ENCODE measurements around the gene SCG3. TPM values are rescaled to one million over a fixed set of nuclear protein-coding genes. Genes with fewer than 3 reads are reported as not detected.

The SCG3 gene
- total RNA-seq, 4 donors from 2014 or later: 0.23 to 1.2 (median 0.43) TPM

GRCh38 chr15:51677452-51677851 lies 3.9 kb upstream of the SCG3 start:
- Histone ChIP-seq H3K27me3 (peaks cover 0 to 18% (median 5%) of the 10 kb centered on the region in 4 donors), H3K9me3 (no peaks in the 10 kb centered on the region), H3K27ac (replicated peaks in 1 of 4) (no peak overlapping the region), H3K4me3 (no peak overlapping the region), H3K36me3 (no peaks in the 10 kb centered on the region), H3K4me1 (peaks cover 3 to 8% (median 8%) of the 10 kb centered on the region in 4 donors)
- WGBS: 82% methylated on average over 2 of the region's 2 CpGs
- intact Hi-C loops (cut with DNase I): no loop called here
- TF ChIP-seq EP300 (IDR thresholded peaks at IDR 0.05) (no peak), CTCF (IDR thresholded peaks at IDR 0.05) (no peak), POLR2AphosphoS5 (IDR thresholded peaks at IDR 0.05) (no peak), POLR2A (IDR thresholded peaks at IDR 0.05; ENCODE audit: low read depth) (no peak)
- DNase-seq (ENCODE audit: extremely low spot score): no peak

- no peak overlapping the region for H3K27ac ChIP-seq (replicated peaks in 1 of 4)
- H3K27me3 ChIP-seq: peaks cover 0 to 22% (median 5%) of the 10 kb centered on the region in 4 donors
- peaks cover 3 to 8% (median 8%) of the 10 kb centered on the region in 4 donors for H3K4me1 ChIP-seq
- TF ChIP-seq EP300 (IDR thresholded peaks at IDR 0.05) (no peak), POLR2AphosphoS5 (IDR thresholded peaks at IDR 0.05) (no peak), CTCF (IDR thresholded peaks at IDR 0.05) (no peak), POLR2A (IDR thresholded peaks at IDR 0.05; ENCODE audit: low read depth) (no peak)
- H3K9me3 ChIP-seq: no peaks in the 10 kb centered on the region
- intact Hi-C loops (cut with DNase I): no loop called here
- no peak overlapping the region for H3K4me3 ChIP-seq
- H3K36me3 ChIP-seq: no peaks in the 10 kb centered on the region
- 55% methylated on average over 2 of the region's 2 CpGs for WGBS
- no peak for DNase-seq (ENCODE audit: extremely low spot score)
Observed at GRCh38 chr15:51678096-51678495, 3.2 kb upstream of the SCG3 start.

GRCh38 chr15:51680321-51680720 lies 982 bp upstream of the SCG3 start:
- 54% methylated on average over 2 of the region's 2 CpGs for WGBS
- Histone ChIP-seq H3K27ac (replicated peaks in 1 of 4) (no peak overlapping the region), H3K4me1 (peaks cover 3 to 8% (median 8%) of the 10 kb centered on the region in 4 donors), H3K4me3 (no peak overlapping the region), H3K27me3 (peaks cover 0 to 32% (median 5%) of the 10 kb centered on the region in 4 donors), H3K9me3 (no peaks in the 10 kb centered on the region), H3K36me3 (no peaks in the 10 kb centered on the region)
- intact Hi-C loops (cut with DNase I): no loop called here
- no peak for DNase-seq (ENCODE audit: extremely low spot score)
- no peak for TF ChIP-seq POLR2AphosphoS5 (IDR thresholded peaks at IDR 0.05)
- no peak for TF ChIP-seq POLR2A (IDR thresholded peaks at IDR 0.05; ENCODE audit: low read depth)
- TF ChIP-seq EP300 (IDR thresholded peaks at IDR 0.05): no peak
- TF ChIP-seq CTCF (IDR thresholded peaks at IDR 0.05): no peak

- intact Hi-C loops (cut with DNase I): no loop called here
Observed at GRCh38 chr15:51687565-51687964, 6.3 kb downstream of the SCG3 start.

More at GRCh38 chr15:51687565-51687964, 6.3 kb downstream of the SCG3 start:
- Histone ChIP-seq H3K27ac (replicated peaks in 1 of 4) (no peak overlapping the region), H3K9me3 (no peaks in the 10 kb centered on the region), H3K36me3 (no peaks in the 10 kb centered on the region), H3K27me3 (peaks cover 0 to 30% (median 0%) of the 10 kb centered on the region in 4 donors), H3K4me1 (no peaks in the 10 kb centered on the region), H3K4me3 (no peak overlapping the region)
- WGBS: 4% methylated on average over 1 of the region's 1 CpG
- TF ChIP-seq CTCF (IDR thresholded peaks at IDR 0.05) (no peak), POLR2AphosphoS5 (IDR thresholded peaks at IDR 0.05) (no peak), EP300 (IDR thresholded peaks at IDR 0.05) (no peak), POLR2A (IDR thresholded peaks at IDR 0.05; ENCODE audit: low read depth) (no peak)
- DNase-seq (ENCODE audit: extremely low spot score): no peak
